Measurements from ENCODE around the gene MYCT1. TPM values are rescaled to one million over a fixed set of nuclear protein-coding genes. Genes with fewer than 3 reads are reported as not detected.
A peak's percentile ranks its signal among the peaks of the same experiment; 100 is the strongest.

MYCT1 gene
- total and polyA plus RNA-seq, 4 donors: 3.6 to 9.1 (median 4.3) TPM

DNA sequence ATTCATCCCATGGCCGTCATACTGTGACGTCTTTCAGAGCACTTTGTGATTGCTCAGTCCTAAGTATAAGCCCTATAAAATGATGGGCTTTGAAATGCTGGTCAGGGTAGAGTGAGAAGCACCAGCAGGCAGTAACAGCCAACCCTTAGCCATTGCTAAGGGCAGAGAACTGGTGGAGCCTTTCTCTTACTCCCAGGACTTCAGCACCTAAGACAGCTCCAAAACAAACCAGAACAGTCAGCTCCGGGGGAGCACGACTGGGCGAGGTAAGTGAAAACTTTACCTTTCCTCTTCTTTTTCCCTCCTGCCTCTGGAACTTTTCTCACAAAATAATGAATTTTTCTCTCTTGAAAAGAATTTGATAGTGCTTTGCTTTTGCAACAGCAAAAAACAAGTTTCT, 53.0 kb downstream of the MYCT1 start, which contains the start of gene VIP:
Gene VIP, plus strand, starts transcription at position 104 of the 400 bp plus-strand sequence. CDS start 1,381 bp downstream, outside the sequence.
- no peaks in the 10 kb centered on the region for H3K27me3 ChIP-seq (ENCODE audit: control insufficient read depth in 4 of 4, insufficient read depth in 4 of 4, low read length in 3 of 4)
- H3K9me3 ChIP-seq (ENCODE audit: control insufficient read depth in 4 of 4, low read length in 3 of 4): no peaks in the 10 kb centered on the region
- no peak within 1 kb of the TSS for H3K4me3 ChIP-seq (ENCODE audit: low read depth in 1 of 3, low read length in 3 of 3)
- no peak within 1 kb of the TSS for H3K9ac ChIP-seq (ENCODE audit: low read depth in 1 of 2, low read length in 2 of 2)
- DNase-seq (ENCODE audit: low spot score): no peak
- WGBS: 11% methylated on average over 5 of the region's 5 CpGs
- H3K36me3 ChIP-seq (ENCODE audit: control insufficient read depth in 4 of 4, insufficient read depth in 3 of 4, low read depth in 1 of 4, low read length in 3 of 4): no peaks in the 10 kb centered on the region
- no peaks in the 10 kb centered on the region for H3K4me1 ChIP-seq (ENCODE audit: control insufficient read depth in 4 of 4, insufficient read depth in 4 of 4, low read length in 3 of 4)
- TF ChIP-seq, protein P1, sequence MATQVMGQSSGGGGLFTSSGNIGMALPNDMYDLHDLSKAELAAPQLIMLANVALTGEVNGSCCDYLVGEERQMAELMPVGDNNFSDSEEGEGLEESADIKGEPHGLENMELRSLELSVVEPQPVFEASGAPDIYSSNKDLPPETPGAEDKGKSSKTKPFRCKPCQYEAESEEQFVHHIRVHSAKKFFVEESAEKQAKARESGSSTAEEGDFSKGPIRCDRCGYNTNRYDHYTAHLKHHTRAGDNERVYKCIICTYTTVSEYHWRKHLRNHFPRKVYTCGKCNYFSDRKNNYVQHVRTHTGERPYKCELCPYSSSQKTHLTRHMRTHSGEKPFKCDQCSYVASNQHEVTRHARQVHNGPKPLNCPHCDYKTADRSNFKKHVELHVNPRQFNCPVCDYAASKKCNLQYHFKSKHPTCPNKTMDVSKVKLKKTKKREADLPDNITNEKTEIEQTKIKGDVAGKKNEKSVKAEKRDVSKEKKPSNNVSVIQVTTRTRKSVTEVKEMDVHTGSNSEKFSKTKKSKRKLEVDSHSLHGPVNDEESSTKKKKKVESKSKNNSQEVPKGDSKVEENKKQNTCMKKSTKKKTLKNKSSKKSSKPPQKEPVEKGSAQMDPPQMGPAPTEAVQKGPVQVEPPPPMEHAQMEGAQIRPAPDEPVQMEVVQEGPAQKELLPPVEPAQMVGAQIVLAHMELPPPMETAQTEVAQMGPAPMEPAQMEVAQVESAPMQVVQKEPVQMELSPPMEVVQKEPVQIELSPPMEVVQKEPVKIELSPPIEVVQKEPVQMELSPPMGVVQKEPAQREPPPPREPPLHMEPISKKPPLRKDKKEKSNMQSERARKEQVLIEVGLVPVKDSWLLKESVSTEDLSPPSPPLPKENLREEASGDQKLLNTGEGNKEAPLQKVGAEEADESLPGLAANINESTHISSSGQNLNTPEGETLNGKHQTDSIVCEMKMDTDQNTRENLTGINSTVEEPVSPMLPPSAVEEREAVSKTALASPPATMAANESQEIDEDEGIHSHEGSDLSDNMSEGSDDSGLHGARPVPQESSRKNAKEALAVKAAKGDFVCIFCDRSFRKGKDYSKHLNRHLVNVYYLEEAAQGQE (IDR thresholded peaks at IDR 0.05): peak; percentile 95
- TF ChIP-seq TAF1 (conservative IDR thresholded peaks at IDR 0.05): no peak
- no peak within 1 kb of the TSS for H3K27ac ChIP-seq (ENCODE audit: low read depth in 1 of 2, low read length in 2 of 2)

DNA sequence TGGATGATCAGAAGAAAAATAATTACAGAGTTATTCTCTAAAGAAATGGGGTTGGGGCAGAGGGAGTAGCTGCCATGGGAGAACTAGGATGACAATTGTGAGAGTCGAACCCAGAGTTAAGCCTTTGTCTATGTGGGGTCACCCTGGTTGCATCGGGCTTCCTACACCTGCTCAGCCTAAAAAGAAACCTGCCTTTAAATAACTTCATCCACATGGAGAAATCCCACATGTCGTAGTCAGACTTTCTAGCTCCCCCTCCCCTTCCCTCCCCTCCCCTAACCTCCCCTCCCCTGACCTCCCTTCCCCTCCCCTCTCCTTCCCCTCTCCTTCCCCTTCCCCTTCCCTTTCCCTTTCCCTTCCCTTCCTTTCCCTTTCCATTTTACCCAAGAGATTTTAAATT, 67.6 kb downstream of the MYCT1 start:
- Histone ChIP-seq H3K4me3 (ENCODE audit: low read depth in 1 of 3, low read length in 3 of 3) (no peak overlapping the region), H3K4me1 (ENCODE audit: control insufficient read depth in 4 of 4, insufficient read depth in 4 of 4, low read length in 3 of 4) (no peaks in the 10 kb centered on the region), H3K27me3 (ENCODE audit: control insufficient read depth in 4 of 4, insufficient read depth in 4 of 4, low read length in 3 of 4) (peaks cover 0 to 3% (median 0%) of the 10 kb centered on the region in 4 donors), H3K9me3 (ENCODE audit: control insufficient read depth in 4 of 4, low read length in 3 of 4) (no peaks in the 10 kb centered on the region), H3K27ac (ENCODE audit: low read depth in 1 of 2, low read length in 2 of 2) (no peak overlapping the region), H3K9ac (ENCODE audit: low read depth in 1 of 2, low read length in 2 of 2) (no peak overlapping the region), H3K36me3 (ENCODE audit: control insufficient read depth in 4 of 4, insufficient read depth in 3 of 4, low read depth in 1 of 4, low read length in 3 of 4) (no peaks in the 10 kb centered on the region)
- TF ChIP-seq NR2F2 (IDR thresholded peaks at IDR 0.05) (no peak), YY1 (IDR thresholded peaks at IDR 0.05) (no peak), RXRA (IDR thresholded peaks at IDR 0.05) (no peak), HNF4A (conservative IDR thresholded peaks at IDR 0.05) (no peak), FOXA1 (IDR thresholded peaks at IDR 0.05) (no peak), RAD21 (IDR thresholded peaks at IDR 0.05) (no peak), GABPA (IDR thresholded peaks at IDR 0.05 in 1 of 2, conservative IDR thresholded peaks at IDR 0.05 in 1 of 2) (no peak)
- TF ChIP-seq, protein P2, sequence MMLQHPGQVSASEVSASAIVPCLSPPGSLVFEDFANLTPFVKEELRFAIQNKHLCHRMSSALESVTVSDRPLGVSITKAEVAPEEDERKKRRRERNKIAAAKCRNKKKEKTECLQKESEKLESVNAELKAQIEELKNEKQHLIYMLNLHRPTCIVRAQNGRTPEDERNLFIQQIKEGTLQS (IDR thresholded peaks at IDR 0.05): no peak
- TF ChIP-seq, protein P3, sequence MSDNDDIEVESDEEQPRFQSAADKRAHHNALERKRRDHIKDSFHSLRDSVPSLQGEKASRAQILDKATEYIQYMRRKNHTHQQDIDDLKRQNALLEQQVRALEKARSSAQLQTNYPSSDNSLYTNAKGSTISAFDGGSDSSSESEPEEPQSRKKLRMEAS (IDR thresholded peaks at IDR 0.05): no peak
- TF ChIP-seq, protein P1 (IDR thresholded peaks at IDR 0.05): no peak
- 71% methylated on average over 3 of the region's 3 CpGs for WGBS
- DNase-seq (ENCODE audit: low spot score): no peak

Measured in liver (tissue), 9 donors.